Astrocyte (in vitro differentiated cells and primary cell): Measurements from ENCODE around the gene ZNF213. TPM values are rescaled to one million over a fixed set of nuclear protein-coding genes. Genes with fewer than 3 reads are reported as not detected.
"Not testable (repeated sequence)": the region's sequence is repeated elsewhere in the genome, so short reads cannot be mapped to it uniquely, and the experiment has no call there.

Source experiments
- DNase-seq: peaks from one replicate; pipeline ENCODE4 v3.0.0-alpha.2; 2010; ENCODE audit warnings: low read depth
- FAIRE-seq: peaks from 2 replicates; lab custom pipeline; 2011; peaks lifted over from hg19 to GRCh38; lab: Jason Lieb, UNC
- H2AFZ ChIP-seq: 2 replicates; pipeline ENCODE4 v1.6.0; 2012; ENCODE audit warnings: low read depth, low read length, inconsistent platforms
- H3K27ac ChIP-seq: 2 replicates; pipeline ENCODE4 v1.5.1; 2011; ENCODE audit warnings: low read depth, low read length, inconsistent platforms
- H3K27me3 ChIP-seq: 2 replicates; pipeline ENCODE4 v1.6.0; 2011; ENCODE audit warnings: low read length, inconsistent platforms; ENCODE audit not compliant: insufficient read depth
- H3K36me3 ChIP-seq: 2 replicates; pipeline ENCODE4 v1.5.1; 2011; ENCODE audit warnings: low read length, inconsistent platforms; ENCODE audit not compliant: insufficient read depth
- H3K4me1 ChIP-seq: 2 replicates; pipeline ENCODE4 v1.5.1; 2011; ENCODE audit warnings: low read length, inconsistent platforms; ENCODE audit not compliant: insufficient read depth
- H3K4me2 ChIP-seq: 2 replicates; pipeline ENCODE4 v1.6.0; 2012; ENCODE audit warnings: low read length, inconsistent platforms
- H3K4me3 ChIP-seq: 2 replicates; pipeline ENCODE4 v1.5.1; 2011; ENCODE audit warnings: low read depth, mild to moderate bottlenecking, low read length, inconsistent platforms; ENCODE audit not compliant: insufficient read depth
- H3K79me2 ChIP-seq: 2 replicates; pipeline ENCODE4 v1.6.0; 2012; ENCODE audit warnings: mild to moderate bottlenecking, low read length, inconsistent platforms; ENCODE audit not compliant: insufficient read depth
- H3K9ac ChIP-seq: 2 replicates; pipeline ENCODE4 v1.6.0; 2012; ENCODE audit warnings: mild to moderate bottlenecking, low read length, inconsistent platforms
- H3K9me3 ChIP-seq: 2 replicates; pipeline ENCODE4 v1.5.1; 2012; ENCODE audit warnings: low read depth, mild to moderate bottlenecking, low read length, inconsistent platforms; ENCODE audit not compliant: insufficient read depth
- H4K20me1 ChIP-seq: 2 replicates; pipeline ENCODE4 v1.6.0; 2012; ENCODE audit warnings: low read length, inconsistent platforms; ENCODE audit not compliant: insufficient read depth
- H3K27ac Mint-ChIP-seq: one replicate; pipeline ENCODE4 v1.8.0; 2021; ENCODE audit warnings: mild to moderate bottlenecking, mixed read lengths; ENCODE audit not compliant: unreplicated experiment
- H3K27me3 Mint-ChIP-seq: one replicate; pipeline ENCODE4 v1.8.0; 2021; ENCODE audit warnings: low read depth, mixed read lengths; ENCODE audit not compliant: unreplicated experiment
- H3K36me3 Mint-ChIP-seq: one replicate; pipeline ENCODE4 v1.8.0; 2021; ENCODE audit warnings: low read depth, mixed read lengths; ENCODE audit not compliant: unreplicated experiment
- H3K4me1 Mint-ChIP-seq: one replicate; pipeline ENCODE4 v1.8.0; 2021; ENCODE audit warnings: low read depth, mixed read lengths; ENCODE audit not compliant: unreplicated experiment
- H3K4me3 Mint-ChIP-seq: one replicate; pipeline ENCODE4 v1.8.0; 2021; ENCODE audit warnings: mild to moderate bottlenecking, moderate library complexity, mixed read lengths; ENCODE audit not compliant: unreplicated experiment
- H3K9me3 Mint-ChIP-seq: one replicate; pipeline ENCODE4 v1.8.0; 2021; ENCODE audit warnings: mild to moderate bottlenecking, mixed read lengths; ENCODE audit not compliant: unreplicated experiment
- EZH2 ChIP-seq: IDR thresholded peaks from 2 replicates; pipeline ENCODE4 v1.6.1; 2012; ENCODE audit warnings: mild to moderate bottlenecking, low read length, inconsistent platforms; ENCODE audit not compliant: insufficient read depth
- total RNA-seq: library from RNA; stranded (reverse); gene quantifications from 2 replicates; pipeline ENCODE4 v1.2.1, GENCODE V29; 2021
- TF ChIP-seq, protein P1 (sequence below): IDR thresholded peaks from 2 replicates; pipeline ENCODE4 v1.5.1; 2011; ENCODE audit warnings: low read depth, mild to moderate bottlenecking, inconsistent platforms, low read length, moderate library complexity; ENCODE audit not compliant: insufficient read depth

ZNF213 gene
- total RNA-seq, 1 donor from 2014 or later: 12.0 TPM

DNA sequence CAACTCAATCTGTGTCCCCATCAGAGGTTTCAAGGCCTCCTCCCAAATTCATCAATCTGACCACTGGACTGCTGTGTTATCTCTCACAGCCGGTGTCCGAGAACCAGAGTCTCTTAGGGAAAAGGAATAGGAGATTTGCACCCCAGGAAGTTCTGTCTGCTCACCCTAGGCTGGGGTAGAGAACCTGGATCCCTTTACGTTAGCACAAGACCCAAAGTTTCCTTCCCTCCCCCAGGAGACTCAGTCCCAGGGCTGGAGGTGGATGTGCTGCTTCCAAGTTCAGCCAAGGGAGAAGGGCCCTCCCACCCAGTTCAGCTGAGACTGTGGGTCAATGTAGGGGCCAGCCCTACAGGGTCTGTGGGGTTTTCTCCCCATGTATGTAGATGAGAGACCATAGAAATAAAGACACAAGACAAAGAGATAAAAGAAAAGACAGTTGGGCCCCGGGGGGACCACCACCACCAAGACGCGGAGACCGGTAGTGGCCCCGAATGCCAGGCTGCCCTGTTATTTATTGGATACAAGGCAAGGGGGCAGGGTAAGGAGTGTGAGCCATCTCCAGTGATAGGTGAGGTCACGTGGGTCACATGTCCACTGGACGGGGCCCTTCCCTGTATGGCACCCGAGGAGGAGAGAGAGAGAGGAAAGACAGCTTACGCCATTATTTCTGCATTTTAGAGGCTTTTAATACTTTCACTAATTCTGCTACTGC is 30.4 kb downstream of the ZNF213 start:
- H3K4me3 Mint-ChIP-seq: no peak overlapping the region

DNA sequence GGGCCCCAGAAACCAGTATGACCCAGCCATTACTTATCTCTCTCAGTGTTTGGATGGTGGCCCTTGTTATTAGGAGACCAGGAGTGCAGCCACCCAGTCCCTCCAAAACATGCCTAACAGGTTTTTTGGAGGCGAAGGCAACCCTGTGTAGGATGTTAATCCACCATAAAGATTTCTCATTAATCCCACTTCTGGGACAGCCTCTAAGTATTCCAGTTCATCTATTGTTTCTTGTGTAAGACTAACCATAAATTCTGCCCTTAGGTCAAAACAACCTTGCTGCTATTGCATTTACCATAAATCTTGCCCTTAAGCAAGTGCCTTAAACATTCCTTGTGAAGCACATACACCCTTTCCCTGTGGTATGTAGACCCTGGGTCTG is 31.7 kb downstream of the ZNF213 start:
- Histone ChIP-seq H3K27ac (no peak overlapping the region), H4K20me1 (no peaks in the 10 kb centered on the region), H3K4me1 (peaks cover 4% of the 10 kb centered on the region), H3K27me3 (peaks cover 33% of the 10 kb centered on the region), H2AFZ (no peak overlapping the region), H3K79me2 (no peaks in the 10 kb centered on the region), H3K9me3 (no peaks in the 10 kb centered on the region), H3K4me2 (no peak overlapping the region), H3K4me3 (no peak overlapping the region), H3K9ac (no peak overlapping the region), H3K36me3 (no peaks in the 10 kb centered on the region)
- Mint-ChIP-seq H3K27ac (no peak overlapping the region), H3K9me3 (peaks cover 7% of the 10 kb centered on the region), H3K4me1 (peaks cover 2% of the 10 kb centered on the region), H3K27me3 (peaks cover 39% of the 10 kb centered on the region), H3K4me3 (no peak overlapping the region), H3K36me3 (no peaks in the 10 kb centered on the region)
- DNase-seq (no peak), FAIRE-seq (no peak)
- TF ChIP-seq, protein P1, sequence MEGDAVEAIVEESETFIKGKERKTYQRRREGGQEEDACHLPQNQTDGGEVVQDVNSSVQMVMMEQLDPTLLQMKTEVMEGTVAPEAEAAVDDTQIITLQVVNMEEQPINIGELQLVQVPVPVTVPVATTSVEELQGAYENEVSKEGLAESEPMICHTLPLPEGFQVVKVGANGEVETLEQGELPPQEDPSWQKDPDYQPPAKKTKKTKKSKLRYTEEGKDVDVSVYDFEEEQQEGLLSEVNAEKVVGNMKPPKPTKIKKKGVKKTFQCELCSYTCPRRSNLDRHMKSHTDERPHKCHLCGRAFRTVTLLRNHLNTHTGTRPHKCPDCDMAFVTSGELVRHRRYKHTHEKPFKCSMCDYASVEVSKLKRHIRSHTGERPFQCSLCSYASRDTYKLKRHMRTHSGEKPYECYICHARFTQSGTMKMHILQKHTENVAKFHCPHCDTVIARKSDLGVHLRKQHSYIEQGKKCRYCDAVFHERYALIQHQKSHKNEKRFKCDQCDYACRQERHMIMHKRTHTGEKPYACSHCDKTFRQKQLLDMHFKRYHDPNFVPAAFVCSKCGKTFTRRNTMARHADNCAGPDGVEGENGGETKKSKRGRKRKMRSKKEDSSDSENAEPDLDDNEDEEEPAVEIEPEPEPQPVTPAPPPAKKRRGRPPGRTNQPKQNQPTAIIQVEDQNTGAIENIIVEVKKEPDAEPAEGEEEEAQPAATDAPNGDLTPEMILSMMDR: no peak

More for the DNA sequence above, 30.4 kb downstream of the ZNF213 start:
- Histone ChIP-seq H3K27ac (no peak overlapping the region), H4K20me1 (no peaks in the 10 kb centered on the region), H3K36me3 (no peaks in the 10 kb centered on the region), H3K4me1 (peaks cover 4% of the 10 kb centered on the region), H3K4me2 (peak overlapping the region; percentile 78), H3K9me3 (no peaks in the 10 kb centered on the region), H3K27me3 (peaks cover 21% of the 10 kb centered on the region), H3K4me3 (peak overlapping the region; percentile 37), H3K79me2 (no peaks in the 10 kb centered on the region), H2AFZ (peak overlapping the region; percentile 95), H3K9ac (no peak overlapping the region)
- H3K27me3 Mint-ChIP-seq: peaks cover 28% of the 10 kb centered on the region
- H3K9me3 Mint-ChIP-seq: peaks cover 3% of the 10 kb centered on the region
- H3K4me1 Mint-ChIP-seq: no peaks in the 10 kb centered on the region
- TF ChIP-seq EZH2: no peak
- TF ChIP-seq, protein P1: no peak
- peak overlapping the region; percentile 75 for H3K27ac Mint-ChIP-seq
- no peaks in the 10 kb centered on the region for H3K36me3 Mint-ChIP-seq
- DNase-seq (no peak), FAIRE-seq (no peak)

DNA sequence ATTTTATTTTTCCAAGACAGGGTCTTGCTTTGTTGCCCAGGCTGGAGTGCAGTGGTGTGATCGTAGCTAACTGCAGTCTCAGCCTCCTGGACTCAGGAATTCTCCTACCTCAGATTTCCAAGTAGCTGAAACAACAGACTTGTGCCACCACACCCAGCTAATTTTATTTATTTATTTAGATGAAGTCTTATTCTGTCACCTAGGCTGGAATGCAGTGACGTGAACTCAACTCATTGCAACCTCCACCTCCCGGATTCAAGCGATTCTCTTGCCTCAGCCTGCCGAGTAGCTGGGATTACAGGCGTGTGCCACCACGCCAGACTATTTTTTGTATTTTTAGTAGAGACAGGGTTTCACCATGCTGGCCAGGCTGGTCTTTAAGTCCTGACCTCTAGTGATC is 33.9 kb downstream of the ZNF213 start:
- not testable (repeated sequence) for H3K4me3 Mint-ChIP-seq, H3K4me3 ChIP-seq, H3K9me3 Mint-ChIP-seq, H3K9me3 ChIP-seq, H3K4me1 Mint-ChIP-seq, FAIRE-seq, H3K9ac ChIP-seq, H3K4me1 ChIP-seq, H3K79me2 ChIP-seq, H3K36me3 ChIP-seq, H2AFZ ChIP-seq, H3K4me2 ChIP-seq, H3K36me3 Mint-ChIP-seq, H3K27ac ChIP-seq, DNase-seq, H4K20me1 ChIP-seq, H3K27ac Mint-ChIP-seq
- H3K27me3 ChIP-seq: peaks cover 35% of the 10 kb centered on the region
- peaks cover 42% of the 10 kb centered on the region for H3K27me3 Mint-ChIP-seq
